B cell (primary cell): ENCODE data around the gene NR5A1. TPM values are rescaled to one million over a fixed set of nuclear protein-coding genes. Genes with fewer than 3 reads are reported as not detected.

Experiments
- ATAC-seq: fragments of 200-7000 bp; cut with Tn5 transposase; one replicate; pipeline ENCODE4 v1.10.0; 2021; ENCODE audit warnings: low read depth, mild to moderate bottlenecking, moderate number of reproducible peaks, moderate library complexity
- CTCF ChIA-PET: fragments of 350-600 bp; sonication (Branson Sonifier 250); formaldehyde crosslinking; loops from one replicate; lab custom pipeline; 2021; ENCODE audit warnings: antibody characterized with exemption, inconsistent platforms; lab: Charles Lee
- POLR2A ChIA-PET: fragments of 350-600 bp; sonication (Branson Sonifier 250); formaldehyde crosslinking; loops from one replicate; lab custom pipeline; 2021; ENCODE audit warnings: antibody characterized with exemption; lab: Charles Lee
- DNase-seq: peaks from one replicate; pipeline ENCODE4 v3.0.0; 2013
- H2AFZ ChIP-seq: 2 replicates; pipeline ENCODE4 v1.6.1; 2012; ENCODE audit warnings: mild to moderate bottlenecking, low read depth, low read length; ENCODE audit not compliant: insufficient read depth, poor library complexity, severe bottlenecking
- H3K27ac ChIP-seq, 2 donors: 1 replicate in 1 of 2; 2 replicates in 1 of 2; pipeline ENCODE4 v1.5.1; 2012 to 2013; ENCODE audit warnings: low read length in 2 of 2, mild to moderate bottlenecking in 2 of 2, moderate library complexity in 1 of 2
- H3K27me3 ChIP-seq, 4 experiments: fragments of 200-600 bp in 1 of 4; sonication (generic) in 1 of 4; replicated peaks in 1 of 4; 1 replicate in 2 of 4; 2 replicates in 2 of 4; pipeline versions ENCODE4 v1.6.1 to v1.7.0; 2013 to 2016; ENCODE audit warnings: low read length in 3 of 4, mild to moderate bottlenecking in 2 of 4, mixed read lengths in 1 of 4, moderate library complexity in 1 of 4; ENCODE audit not compliant: insufficient read depth in 4 of 4, control insufficient read depth in 3 of 4; ENCODE audit errors: control extremely low read depth in 1 of 4
- H3K36me3 ChIP-seq, 2 experiments: replicated peaks in 1 of 2; 1 replicate in 1 of 2; 2 replicates in 1 of 2; pipeline versions ENCODE4 v1.6.1 to v1.7.1; 2013; ENCODE audit warnings: low read length in 1 of 2; ENCODE audit not compliant: insufficient read depth in 2 of 2, control insufficient read depth in 1 of 2; ENCODE audit errors: control extremely low read depth in 1 of 2, extremely low read depth in 1 of 2
- H3K4me1 ChIP-seq, 2 donors: fragments of 200-600 bp in 1 of 2; sonication (generic) in 1 of 2; 1 replicate in 1 of 2; 2 replicates in 1 of 2; pipeline versions ENCODE4 v1.5.1 to v1.6.1; 2013 to 2017; ENCODE audit warnings: low read length in 2 of 2; ENCODE audit not compliant: control insufficient read depth in 2 of 2, insufficient read depth in 2 of 2
- H3K4me2 ChIP-seq: replicated peaks from 2 replicates; pipeline ENCODE3; 2012; ENCODE audit warnings: mild to moderate bottlenecking, low read depth, low read length; ENCODE audit not compliant: poor library complexity, severe bottlenecking
- H3K4me3 ChIP-seq, 5 experiments: fragments of 200-600 bp in 1 of 5; sonication (generic) in 1 of 5; 1 replicate in 3 of 5; 2 replicates in 2 of 5; pipeline versions ENCODE4 v1.5.1 to v1.7.0; 2011 to 2016; ENCODE audit warnings: low read length in 4 of 5, mild to moderate bottlenecking in 4 of 5, low read depth in 2 of 5, control low read depth in 1 of 5, moderate library complexity in 1 of 5; ENCODE audit not compliant: insufficient read depth in 1 of 5; ENCODE audit errors: control extremely low read depth in 1 of 5, extremely low read depth in 1 of 5
- H3K79me2 ChIP-seq: fragments of 200-600 bp; sonication (generic); one replicate; pipeline ENCODE4 v1.6.0; 2016; ENCODE audit warnings: low read length; ENCODE audit not compliant: control insufficient read depth, insufficient read depth
- H3K9ac ChIP-seq: fragments of 200-600 bp; sonication (generic); 2 replicates; pipeline ENCODE4 v1.6.1; 2017; ENCODE audit warnings: mild to moderate bottlenecking, low read length, moderate library complexity
- H3K9me3 ChIP-seq, 3 donors: one replicate each; pipeline versions ENCODE4 v1.6.1 to v1.7.1; 2013; ENCODE audit warnings: low read length in 2 of 3; ENCODE audit not compliant: control insufficient read depth in 2 of 3, insufficient read depth in 1 of 3; ENCODE audit errors: control extremely low read depth in 1 of 3
- H4K20me1 ChIP-seq: 2 replicates; pipeline ENCODE4 v1.6.0; 2012; ENCODE audit warnings: mild to moderate bottlenecking, low read length; ENCODE audit not compliant: insufficient read depth, control insufficient read depth, poor library complexity, severe bottlenecking
- H3K27ac Mint-ChIP-seq: one replicate; pipeline ENCODE4 v1.8.0; 2021; ENCODE audit warnings: mixed read lengths
- H3K27me3 Mint-ChIP-seq: one replicate; pipeline ENCODE4 v1.8.0; 2021; ENCODE audit warnings: mixed read lengths
- H3K4me1 Mint-ChIP-seq: one replicate; pipeline ENCODE4 v1.8.0; 2021; ENCODE audit warnings: mixed read lengths
- H3K4me3 Mint-ChIP-seq: one replicate; pipeline ENCODE4 v1.8.0; 2021; ENCODE audit warnings: mixed read lengths
- H3K9me3 Mint-ChIP-seq: one replicate; pipeline ENCODE4 v1.8.0; 2022; ENCODE audit warnings: mixed read lengths; ENCODE audit not compliant: insufficient read depth
- EZH2 ChIP-seq: IDR thresholded peaks from 2 replicates; pipeline ENCODE4 v1.6.1; 2012; ENCODE audit warnings: borderline replicate concordance, low read depth, mild to moderate bottlenecking, moderate library complexity, low read length; ENCODE audit not compliant: insufficient read depth, poor library complexity, severe bottlenecking
- WGBS: methylation state at CpG from one replicate; pipeline ENCODE4 v1.1.5; 2013; ENCODE audit warnings: missing lambda C conversion rate; ENCODE audit not compliant: insufficient coverage; 5-methylcytosine and 5-hydroxymethylcytosine counted together
- intact Hi-C: fragments of 100-400 bp; cut with micrococcal nuclease; formaldehyde crosslinking; loops from one replicate; pipeline ENCODE4 v1.10.0; 2022
- polyA plus RNA-seq: library from polyadenylated mRNA; depleted of rRNA; stranded (reverse); fragments of >200 nt; gene quantifications from 2 replicates; pipeline ENCODE4 v1.2.3, GENCODE V29; 2012
- total RNA-seq, 2 donors: library from RNA; stranded (reverse); fragments of 120-200 nt in 1 of 2; gene quantifications; 1 replicate in 1 of 2; 2 replicates in 1 of 2; pipeline versions ENCODE4 v1.2.3 to v1.2.4, GENCODE V29; 2013 to 2022
- TF ChIP-seq, protein P1 (sequence below): fragments of 200-600 bp; IDR thresholded peaks from one replicate; pipeline ENCODE4 v1.8.0; 2022; ENCODE audit warnings: antibody characterized with exemption, mild to moderate bottlenecking

The NR5A1 gene
- total and polyA plus RNA-seq, 2 donors (not counting 1 experiment from before 2014, with no cell fraction given), result not detected

DNA sequence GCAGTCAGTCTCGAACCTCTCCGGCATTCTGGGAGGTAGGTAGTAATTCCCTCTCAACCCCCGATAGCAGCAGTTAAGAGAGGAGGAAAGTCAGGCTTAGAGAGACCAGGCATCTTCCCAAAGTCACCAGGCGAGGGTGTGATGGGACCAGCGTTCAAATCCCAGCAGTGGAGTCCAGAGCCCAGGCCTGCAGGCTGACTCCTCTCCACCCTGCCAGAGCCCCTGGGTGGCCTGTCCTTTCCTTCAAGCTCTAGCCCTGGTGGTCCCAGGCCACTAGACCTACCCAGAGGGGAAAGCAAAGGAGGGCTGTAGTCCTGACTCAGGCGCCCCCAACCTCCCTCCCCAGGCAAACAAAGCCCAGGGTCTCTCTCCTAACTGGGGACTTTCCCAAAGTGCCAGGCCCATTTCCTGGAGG is 4.2 kb upstream of the NR5A1 start:
- H4K20me1 ChIP-seq, result no peaks in the 10 kb centered on the region
- ChIA-PET CTCF (no interaction called here), POLR2A (no interaction called here)
- H3K4me3 Mint-ChIP-seq, result no peak overlapping the region
- peaks cover 19% of the 10 kb centered on the region for H3K27me3 Mint-ChIP-seq
- H3K4me1 ChIP-seq, result no peaks in the 10 kb centered on the region
- WGBS, result 80% methylated on average over 1 of the region's 6 CpGs
- no peak overlapping the region for H3K4me2 ChIP-seq
- H3K27ac Mint-ChIP-seq, result no peak overlapping the region
- no peak for DNase-seq
- no peak overlapping the region for H3K9ac ChIP-seq
- H3K9me3 ChIP-seq, result no peaks in the 10 kb centered on the region
- TF ChIP-seq, protein P1, sequence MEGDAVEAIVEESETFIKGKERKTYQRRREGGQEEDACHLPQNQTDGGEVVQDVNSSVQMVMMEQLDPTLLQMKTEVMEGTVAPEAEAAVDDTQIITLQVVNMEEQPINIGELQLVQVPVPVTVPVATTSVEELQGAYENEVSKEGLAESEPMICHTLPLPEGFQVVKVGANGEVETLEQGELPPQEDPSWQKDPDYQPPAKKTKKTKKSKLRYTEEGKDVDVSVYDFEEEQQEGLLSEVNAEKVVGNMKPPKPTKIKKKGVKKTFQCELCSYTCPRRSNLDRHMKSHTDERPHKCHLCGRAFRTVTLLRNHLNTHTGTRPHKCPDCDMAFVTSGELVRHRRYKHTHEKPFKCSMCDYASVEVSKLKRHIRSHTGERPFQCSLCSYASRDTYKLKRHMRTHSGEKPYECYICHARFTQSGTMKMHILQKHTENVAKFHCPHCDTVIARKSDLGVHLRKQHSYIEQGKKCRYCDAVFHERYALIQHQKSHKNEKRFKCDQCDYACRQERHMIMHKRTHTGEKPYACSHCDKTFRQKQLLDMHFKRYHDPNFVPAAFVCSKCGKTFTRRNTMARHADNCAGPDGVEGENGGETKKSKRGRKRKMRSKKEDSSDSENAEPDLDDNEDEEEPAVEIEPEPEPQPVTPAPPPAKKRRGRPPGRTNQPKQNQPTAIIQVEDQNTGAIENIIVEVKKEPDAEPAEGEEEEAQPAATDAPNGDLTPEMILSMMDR, result no peak
- TF ChIP-seq EZH2, result no peak
- H3K36me3 ChIP-seq, result no peaks in the 10 kb centered on the region
- intact Hi-C loops, result no loop called here
- no peak overlapping the region for H3K4me3 ChIP-seq
- no peaks in the 10 kb centered on the region for H3K79me2 ChIP-seq
- no peak overlapping the region for H2AFZ ChIP-seq
- no peaks in the 10 kb centered on the region for H3K9me3 Mint-ChIP-seq
- H3K27ac ChIP-seq, result no peak overlapping the region
- peaks cover 0 to 8% (median 0%) of the 10 kb centered on the region in 4 experiments for H3K27me3 ChIP-seq
- H3K4me1 Mint-ChIP-seq, result no peaks in the 10 kb centered on the region
- ATAC-seq, result no peak

DNA sequence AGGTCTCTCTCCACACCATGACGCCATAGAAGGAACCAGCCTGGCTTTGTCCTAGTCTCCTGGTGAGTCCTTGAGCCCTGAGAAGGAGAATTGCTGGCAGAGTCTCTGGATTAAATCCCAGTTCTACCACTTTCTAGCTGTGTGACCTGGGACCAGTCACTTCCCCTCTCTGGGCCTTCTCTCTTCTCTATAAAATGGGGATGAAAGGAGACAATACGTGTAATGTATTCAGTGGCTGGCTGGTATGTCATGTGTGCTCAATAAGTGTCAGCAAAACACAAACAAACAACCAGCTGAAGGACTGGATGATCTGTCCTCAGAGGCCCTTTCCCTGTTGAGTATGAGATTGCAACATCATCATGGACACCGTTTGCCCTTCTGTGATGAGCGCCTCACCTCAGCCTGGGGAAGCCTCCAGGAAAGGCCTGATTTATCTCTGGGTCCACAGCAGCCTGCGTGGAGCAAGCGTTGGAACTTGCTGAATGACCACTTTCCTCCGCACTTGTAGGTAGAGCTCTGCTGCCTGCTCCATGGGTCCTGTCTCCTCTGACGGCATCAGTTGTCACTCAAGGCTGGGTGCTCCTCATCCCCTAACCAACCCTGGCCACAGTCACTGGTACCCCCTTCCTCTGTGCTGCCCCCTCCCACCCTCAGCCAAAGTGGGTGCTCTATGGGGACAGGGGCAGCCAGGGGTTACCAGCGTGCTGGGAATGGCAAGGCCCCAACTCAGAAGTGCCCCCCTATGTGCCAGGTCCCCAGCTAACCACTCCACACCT is 3.6 kb upstream of the NR5A1 start:
- H3K4me2 ChIP-seq, result no peak overlapping the region
- no peaks in the 10 kb centered on the region for H3K4me1 ChIP-seq
- H3K79me2 ChIP-seq, result no peaks in the 10 kb centered on the region
- TF ChIP-seq, protein P1, result no peak
- TF ChIP-seq EZH2, result no peak
- POLR2A ChIA-PET, result no interaction called here
- WGBS, result 86% methylated on average over 8 of the region's 9 CpGs
- no peak for ATAC-seq
- no peaks in the 10 kb centered on the region for H3K9me3 ChIP-seq
- Mint-ChIP-seq H3K4me1 (no peaks in the 10 kb centered on the region), H3K27me3 (peaks cover 22% of the 10 kb centered on the region), H3K4me3 (no peak overlapping the region), H3K27ac (no peak overlapping the region), H3K9me3 (no peaks in the 10 kb centered on the region)
- H3K27ac ChIP-seq, result no peak overlapping the region
- intact Hi-C loops, result no loop called here
- H3K4me3 ChIP-seq, result no peak overlapping the region
- CTCF ChIA-PET, result no interaction called here
- H4K20me1 ChIP-seq, result no peaks in the 10 kb centered on the region
- H3K9ac ChIP-seq, result no peak overlapping the region
- DNase-seq, result no peak
- H3K27me3 ChIP-seq, result peaks cover 0 to 13% (median 0%) of the 10 kb centered on the region in 4 experiments
- H2AFZ ChIP-seq, result no peak overlapping the region
- no peaks in the 10 kb centered on the region for H3K36me3 ChIP-seq
